A673 (cell line): ENCODE measurements around the gene CAMSAP1. TPM values are rescaled to one million over a fixed set of nuclear protein-coding genes. Genes with fewer than 3 reads are reported as not detected.

Experiments
- BruUV-seq: library from RNA; stranded (reverse); fragments of 400-500 nt; replicated peaks from 2 replicates; lab custom pipeline; 2021; lab: Mats Ljungman, UMichigan
- CTCF ChIA-PET: fragments of 300-600 bp; sonication (Branson Sonifier 250); formaldehyde crosslinking; loops from one replicate; lab custom pipeline; 2022; ENCODE audit warnings: antibody characterized with exemption; lab: Charles Lee
- POLR2A ChIA-PET: fragments of 300-600 bp; sonication (Branson Sonifier 250); formaldehyde crosslinking; loops from one replicate; lab custom pipeline; 2022; ENCODE audit warnings: antibody characterized with exemption; ENCODE audit not compliant: low non-redundant PET; lab: Charles Lee
- DNase-seq: peaks from one replicate; pipeline ENCODE4 v3.0.0-alpha.2; 2015; ENCODE audit warnings: low spot score
- H3K27ac ChIP-seq: fragments of 200-600 bp; sonication (generic); 2 replicates; pipeline ENCODE4 v1.5.1; 2016; ENCODE audit warnings: mixed run types, low read depth, mild to moderate bottlenecking, mixed read lengths, antibody characterized with exemption, low read length; ENCODE audit not compliant: poor library complexity, severe bottlenecking
- H3K27me3 ChIP-seq: fragments of 200-600 bp; sonication (generic); replicated peaks from 2 replicates; pipeline ENCODE4 v1.6.1; 2017; ENCODE audit warnings: mixed run types, low read depth, mild to moderate bottlenecking, mixed read lengths, antibody characterized with exemption, low read length; ENCODE audit not compliant: insufficient read depth, poor library complexity
- H3K36me3 ChIP-seq: fragments of 200-600 bp; sonication (generic); 2 replicates; pipeline ENCODE4 v1.6.1; 2016; ENCODE audit warnings: mixed run types, mild to moderate bottlenecking, mixed read lengths, antibody characterized with exemption, low read length; ENCODE audit not compliant: insufficient read depth, poor library complexity, severe bottlenecking
- H3K4me1 ChIP-seq: fragments of 200-600 bp; sonication (generic); 2 replicates; pipeline ENCODE4 v1.6.1; 2017; ENCODE audit warnings: mixed run types, mild to moderate bottlenecking, mixed read lengths, antibody characterized with exemption, low read length; ENCODE audit not compliant: insufficient read depth, poor library complexity, severe bottlenecking
- H3K4me3 ChIP-seq: fragments of 200-600 bp; sonication (generic); 2 replicates; pipeline ENCODE4 v1.5.1; 2016; ENCODE audit warnings: low read depth, mixed run types, mild to moderate bottlenecking, mixed read lengths, low read length; ENCODE audit not compliant: poor library complexity, severe bottlenecking
- H3K9me3 ChIP-seq: fragments of 200-600 bp; sonication (generic); 2 replicates; pipeline ENCODE4 v1.6.1; 2016; ENCODE audit warnings: mixed run types, low read depth, mild to moderate bottlenecking, mixed read lengths, antibody characterized with exemption, low read length; ENCODE audit not compliant: poor library complexity, severe bottlenecking
- EZH2 ChIP-seq: fragments of 200-600 bp; sonication (generic); IDR thresholded peaks from 2 replicates; pipeline ENCODE4 v1.6.1; 2017; ENCODE audit warnings: borderline replicate concordance, low read depth, mild to moderate bottlenecking, mixed read lengths, antibody characterized with exemption, low read length; ENCODE audit not compliant: poor library complexity, severe bottlenecking
- intact Hi-C: fragments of 100-400 bp; cut with micrococcal nuclease; formaldehyde crosslinking; loops from one replicate; pipeline ENCODE4 v1.10.0; 2022; ENCODE audit not compliant: unreplicated experiment
- total RNA-seq: library from RNA; stranded (reverse); gene quantifications from 2 replicates; pipeline ENCODE4 v1.2.3, GENCODE V29; 2021
- TF ChIP-seq, protein P1 (sequence below): fragments of 300-800, 200-600 bp; sonication (generic); conservative IDR thresholded peaks from 2 replicates; pipeline ENCODE4 v1.5.1; 2017; ENCODE audit warnings: low read depth, mild to moderate bottlenecking, antibody characterized with exemption, low read length, moderate library complexity, mixed read lengths

Gene CAMSAP1
- total RNA-seq, 1 experiment from 2014 or later: 52.3 TPM

DNA sequence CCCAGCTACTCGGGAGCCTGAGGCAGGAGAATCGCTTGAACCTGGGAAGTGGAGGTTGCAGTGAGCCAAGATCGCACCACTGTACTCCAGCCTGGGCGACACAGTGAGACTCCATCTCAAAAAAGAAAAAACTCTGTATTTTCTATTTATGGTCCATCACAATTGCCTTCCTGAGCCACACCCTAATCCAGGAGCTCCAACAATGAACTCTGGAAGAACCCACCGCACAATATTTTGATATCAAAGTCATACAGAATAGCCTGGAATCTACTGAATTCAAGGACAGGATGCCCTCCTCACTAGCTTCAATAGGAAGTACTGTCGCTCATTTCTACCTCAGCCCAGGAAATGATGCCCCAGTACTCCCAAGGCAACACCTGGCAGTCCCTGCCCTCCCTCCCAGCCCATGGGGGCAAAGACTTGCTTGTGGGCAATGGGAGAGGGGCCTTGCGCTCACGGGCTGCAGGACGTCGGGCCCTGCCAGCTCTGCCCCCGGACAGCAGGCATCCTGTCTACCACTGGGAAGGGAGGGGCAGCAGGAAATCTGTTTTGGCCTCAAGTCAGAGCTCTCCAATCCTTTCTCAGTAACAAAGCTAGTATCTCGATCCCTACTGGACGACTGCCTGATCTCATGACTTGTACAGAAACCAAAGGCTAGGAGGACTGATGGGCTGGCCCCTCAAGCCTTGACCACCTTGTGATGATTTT lies 34.1 kb upstream of the CAMSAP1 start:
- Histone ChIP-seq H3K27ac (no peak overlapping the region), H3K4me3 (no peak overlapping the region), H3K9me3 (no peaks in the 10 kb centered on the region), H3K27me3 (no peaks in the 10 kb centered on the region), H3K4me1 (no peaks in the 10 kb centered on the region), H3K36me3 (peaks cover 55% of the 10 kb centered on the region)
- ChIA-PET POLR2A (no interaction called here), CTCF (no interaction called here)
- TF ChIP-seq, protein P1, sequence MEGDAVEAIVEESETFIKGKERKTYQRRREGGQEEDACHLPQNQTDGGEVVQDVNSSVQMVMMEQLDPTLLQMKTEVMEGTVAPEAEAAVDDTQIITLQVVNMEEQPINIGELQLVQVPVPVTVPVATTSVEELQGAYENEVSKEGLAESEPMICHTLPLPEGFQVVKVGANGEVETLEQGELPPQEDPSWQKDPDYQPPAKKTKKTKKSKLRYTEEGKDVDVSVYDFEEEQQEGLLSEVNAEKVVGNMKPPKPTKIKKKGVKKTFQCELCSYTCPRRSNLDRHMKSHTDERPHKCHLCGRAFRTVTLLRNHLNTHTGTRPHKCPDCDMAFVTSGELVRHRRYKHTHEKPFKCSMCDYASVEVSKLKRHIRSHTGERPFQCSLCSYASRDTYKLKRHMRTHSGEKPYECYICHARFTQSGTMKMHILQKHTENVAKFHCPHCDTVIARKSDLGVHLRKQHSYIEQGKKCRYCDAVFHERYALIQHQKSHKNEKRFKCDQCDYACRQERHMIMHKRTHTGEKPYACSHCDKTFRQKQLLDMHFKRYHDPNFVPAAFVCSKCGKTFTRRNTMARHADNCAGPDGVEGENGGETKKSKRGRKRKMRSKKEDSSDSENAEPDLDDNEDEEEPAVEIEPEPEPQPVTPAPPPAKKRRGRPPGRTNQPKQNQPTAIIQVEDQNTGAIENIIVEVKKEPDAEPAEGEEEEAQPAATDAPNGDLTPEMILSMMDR: no peak
- TF ChIP-seq EZH2: no peak
- intact Hi-C loops: no loop called here
- no TSS peak for BruUV-seq
- DNase-seq: no peak

DNA sequence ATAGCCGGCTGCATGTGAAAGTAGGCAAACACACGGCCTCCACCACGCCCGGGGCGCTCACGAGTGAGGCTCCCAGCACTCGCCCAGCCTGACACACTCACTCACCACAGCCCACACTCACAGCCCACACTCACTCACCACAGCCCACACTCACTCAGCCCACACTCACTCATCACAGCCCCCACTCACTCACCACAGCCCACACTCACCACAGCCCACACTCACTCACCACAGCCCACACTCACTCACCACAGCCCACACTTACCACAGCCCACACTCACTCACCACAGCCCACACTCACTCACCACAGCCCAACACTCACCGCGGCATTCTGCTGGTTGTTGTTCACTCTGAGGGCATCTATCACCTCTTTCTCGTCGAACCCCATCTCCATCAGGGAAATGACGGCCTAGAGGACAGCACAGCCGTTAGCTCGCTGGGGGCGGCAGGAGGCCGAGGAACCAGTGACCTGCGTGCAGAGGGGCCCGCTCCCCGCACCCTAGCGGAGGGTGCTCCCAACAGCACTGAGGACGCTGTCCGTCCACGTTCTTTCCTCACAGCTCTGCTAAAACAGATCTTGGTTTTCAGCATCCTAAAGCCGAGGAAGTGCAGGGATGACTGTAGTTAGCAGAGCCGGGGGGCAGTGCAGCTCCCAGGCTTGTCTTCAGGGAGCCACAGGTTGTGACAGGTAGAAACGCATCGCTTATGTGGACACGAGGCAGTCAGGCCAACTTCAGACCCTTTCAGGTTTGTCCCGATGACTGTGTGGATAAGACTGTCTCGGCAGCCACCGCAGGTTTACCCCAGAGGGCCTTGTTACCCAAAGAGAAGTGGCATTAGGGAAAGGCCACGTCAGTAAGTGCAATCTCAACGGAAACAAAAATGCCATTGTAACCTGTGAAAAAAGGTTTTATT lies 32.3 kb upstream of the CAMSAP1 start:
- POLR2A ChIA-PET: no interaction called here
- CTCF ChIA-PET: no interaction called here
- intact Hi-C loops: no loop called here
- TF ChIP-seq, protein P1: no peak
- TF ChIP-seq EZH2: no peak
- no peaks in the 10 kb centered on the region for H3K9me3 ChIP-seq
- peaks cover 52% of the 10 kb centered on the region for H3K36me3 ChIP-seq
- BruUV-seq: no TSS peak
- no peaks in the 10 kb centered on the region for H3K27me3 ChIP-seq
- no peak overlapping the region for H3K27ac ChIP-seq
- no peaks in the 10 kb centered on the region for H3K4me1 ChIP-seq
- H3K4me3 ChIP-seq: no peak overlapping the region
- DNase-seq: no peak

DNA sequence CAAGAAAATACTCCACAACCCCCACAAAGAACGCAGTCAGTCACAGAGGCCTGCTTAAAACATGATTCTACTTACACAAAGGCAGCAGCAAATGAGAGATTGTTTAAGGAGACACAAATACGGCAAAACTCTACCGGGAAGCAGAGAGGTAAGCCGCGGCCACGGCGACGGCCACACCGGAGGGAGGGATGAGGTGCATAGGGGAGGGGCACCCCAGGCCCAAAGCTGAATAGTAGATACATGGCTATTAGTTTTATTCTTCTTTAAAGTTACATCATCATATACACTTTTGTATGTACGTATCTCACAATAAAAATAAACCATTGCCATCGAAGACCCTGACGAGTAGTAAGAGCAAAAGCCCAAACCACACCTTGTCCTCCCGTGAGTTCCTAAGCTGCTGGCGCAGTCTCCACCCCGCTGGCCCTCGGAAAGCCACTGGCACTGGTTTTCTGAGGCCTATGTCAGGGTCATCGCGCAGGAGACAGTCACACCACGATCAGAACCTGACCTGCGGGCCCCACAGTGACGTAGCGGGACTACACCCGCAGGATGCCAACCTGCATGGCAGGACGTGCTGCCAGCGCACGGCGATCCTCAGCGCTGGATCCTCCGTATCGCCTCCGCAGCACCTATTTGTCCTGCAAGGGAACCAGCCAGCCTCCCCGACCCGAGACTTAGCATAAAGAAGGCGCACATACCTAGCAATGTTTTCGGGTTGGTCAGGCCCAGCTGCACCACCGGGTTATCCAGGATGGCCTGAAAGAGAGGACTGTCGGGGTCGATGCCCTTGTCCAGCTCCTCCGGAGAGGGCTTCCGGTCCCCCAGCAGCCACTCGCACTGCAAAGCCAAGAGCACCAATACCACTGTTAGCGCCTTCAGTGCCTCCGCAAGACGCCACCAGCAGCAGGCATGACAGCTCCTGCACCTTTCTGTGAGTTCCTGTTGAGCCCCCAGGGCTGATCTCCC lies 30.5 kb upstream of the CAMSAP1 start:
- no peak for DNase-seq
- CTCF ChIA-PET: no interaction called here
- H3K27ac ChIP-seq: no peak overlapping the region
- TF ChIP-seq EZH2: no peak
- TF ChIP-seq, protein P1: no peak
- H3K36me3 ChIP-seq: peaks cover 55% of the 10 kb centered on the region
- no TSS peak for BruUV-seq
- no peak overlapping the region for H3K4me3 ChIP-seq
- H3K4me1 ChIP-seq: no peaks in the 10 kb centered on the region
- H3K9me3 ChIP-seq: no peaks in the 10 kb centered on the region
- intact Hi-C loops: no loop called here
- POLR2A ChIA-PET: no interaction called here
- H3K27me3 ChIP-seq: no peaks in the 10 kb centered on the region
